Large intestine (tissue), 3 donors: ENCODE data around the gene HOXB9. TPM values are rescaled to one million over a fixed set of nuclear protein-coding genes. Genes with fewer than 3 reads are reported as not detected.

Experiments
- DNase-seq, 2 donors: peaks; one replicate each; pipeline versions ENCODE4 v3.0.0 to v3.0.0-alpha.2; 2013
- H3K27ac ChIP-seq: one replicate; pipeline ENCODE4 v1.5.1; 2013; ENCODE audit warnings: low read length
- H3K27me3 ChIP-seq: 2 replicates; pipeline ENCODE4 v1.6.1; 2013; ENCODE audit warnings: low read length; ENCODE audit not compliant: control insufficient read depth, insufficient read depth
- H3K36me3 ChIP-seq: 2 replicates; pipeline ENCODE4 v1.6.1; 2013; ENCODE audit warnings: low read length; ENCODE audit not compliant: control insufficient read depth, insufficient read depth
- H3K4me1 ChIP-seq: one replicate; pipeline ENCODE4 v1.6.1; 2013; ENCODE audit warnings: low read length; ENCODE audit not compliant: control insufficient read depth, insufficient read depth
- H3K4me3 ChIP-seq: one replicate; pipeline ENCODE4 v1.5.1; 2013; ENCODE audit warnings: low read length
- H3K9me3 ChIP-seq: one replicate; pipeline ENCODE4 v1.6.1; 2013; ENCODE audit warnings: mild to moderate bottlenecking, low read depth, low read length, moderate library complexity; ENCODE audit not compliant: control insufficient read depth
- WGBS: methylation state at CpG from one replicate; pipeline ENCODE4 v1.1.5; 2013; ENCODE audit warnings: low lambda C conversion rate; ENCODE audit not compliant: insufficient coverage; 5-methylcytosine and 5-hydroxymethylcytosine counted together
- polyA plus RNA-seq: library from polyadenylated mRNA; unstranded; fragments of 120-200 nt; gene quantifications from one replicate; pipeline ENCODE4 v1.2.1, GENCODE V29; 2013

HOXB9 gene
- polyA plus RNA-seq, 1 donor = 0.03 TPM

DNA sequence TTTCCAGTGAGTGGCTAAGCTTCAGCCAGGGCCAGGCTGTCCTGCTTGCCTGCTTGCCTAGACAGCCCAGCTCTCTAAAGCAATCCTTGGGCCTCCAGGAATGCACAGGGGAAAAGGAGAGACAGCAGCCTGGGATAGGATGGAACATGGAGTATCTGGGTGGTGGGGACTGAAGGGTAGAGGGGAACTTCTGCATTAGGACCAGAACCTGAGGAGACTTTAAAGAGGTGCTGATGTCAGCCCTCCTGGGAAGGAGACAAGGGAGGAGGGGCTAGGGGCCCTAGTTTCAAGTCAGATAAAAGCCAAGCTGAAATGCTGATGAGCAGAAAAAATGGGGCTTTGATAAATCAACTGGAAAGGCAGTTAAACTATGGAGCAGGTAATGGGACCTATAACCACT is 17.1 kb downstream of the HOXB9 start:
- peaks cover 29% of the 10 kb centered on the region for H3K4me1 ChIP-seq
- H3K27ac ChIP-seq = peak overlapping the region; percentile 86
- H3K36me3 ChIP-seq = no peaks in the 10 kb centered on the region
- peaks cover 97% of the 10 kb centered on the region for H3K27me3 ChIP-seq
- H3K4me3 ChIP-seq = no peak overlapping the region
- H3K9me3 ChIP-seq = peaks cover 24% of the 10 kb centered on the region
- no peak for DNase-seq

DNA sequence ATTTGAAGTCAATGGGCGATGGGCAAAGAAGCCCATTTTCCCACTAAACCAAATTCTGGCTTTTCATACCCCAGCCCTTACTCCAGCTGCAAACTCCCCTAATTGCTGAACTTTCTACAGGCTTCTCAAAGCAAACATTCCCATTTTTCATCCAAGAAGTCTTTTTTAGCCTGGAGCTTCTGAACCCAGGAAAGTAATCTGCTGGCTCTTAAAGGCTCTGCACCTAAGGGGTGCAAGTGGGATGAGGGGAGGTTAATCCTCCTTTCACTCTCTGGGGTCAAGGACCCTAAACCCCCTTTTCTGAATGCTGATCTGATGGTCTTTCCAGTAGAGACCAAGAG is 17.7 kb downstream of the HOXB9 start:
- WGBS = no CpG with 5 or more reads among the region's 1 CpG
- Histone ChIP-seq H3K4me1 (peaks cover 26% of the 10 kb centered on the region), H3K27me3 (peaks cover 97% of the 10 kb centered on the region), H3K36me3 (no peaks in the 10 kb centered on the region), H3K9me3 (peaks cover 26% of the 10 kb centered on the region), H3K4me3 (no peak overlapping the region), H3K27ac (no peak overlapping the region)
- no peak for DNase-seq

DNA sequence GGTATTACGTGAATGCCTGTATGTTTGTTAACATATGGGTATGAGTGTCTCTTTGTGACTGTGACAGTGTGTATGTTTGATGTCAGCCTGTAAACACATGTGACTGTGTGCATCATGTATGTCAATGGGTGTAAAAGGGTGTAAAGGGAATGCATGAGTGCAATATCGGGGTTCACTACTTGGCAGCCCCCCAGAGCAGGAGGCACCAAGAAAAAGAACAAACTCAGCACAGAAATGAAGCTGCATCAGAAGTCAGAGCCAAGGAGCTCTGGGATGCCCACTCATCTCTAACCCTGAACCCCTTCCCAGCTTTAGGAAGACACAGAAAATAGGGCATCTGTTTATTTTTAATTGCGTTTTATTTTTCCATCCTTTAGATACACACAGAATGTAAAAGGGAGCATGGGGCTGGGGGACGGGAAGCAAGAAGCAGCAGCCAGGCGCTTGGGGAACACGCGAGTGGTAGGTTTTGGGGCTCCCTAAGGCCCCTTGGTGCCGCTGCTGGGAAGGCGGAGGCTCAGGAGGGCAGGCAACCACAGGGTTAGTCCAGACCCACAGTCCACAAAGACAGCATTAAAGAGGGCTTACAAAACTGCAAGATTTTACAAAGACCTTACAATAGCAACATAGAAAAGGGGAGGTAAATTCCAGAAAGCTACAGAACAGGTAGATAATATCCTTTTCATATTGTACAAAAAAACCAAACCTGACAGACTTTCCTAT is 19.1 kb downstream of the HOXB9 start:
- no peak for DNase-seq
- no peak overlapping the region for H3K4me3 ChIP-seq
- peaks cover 29% of the 10 kb centered on the region for H3K4me1 ChIP-seq
- H3K27me3 ChIP-seq = peaks cover 98% of the 10 kb centered on the region
- WGBS = no CpG with 5 or more reads among the region's 9 CpGs
- H3K9me3 ChIP-seq = peaks cover 22% of the 10 kb centered on the region
- H3K27ac ChIP-seq = no peak overlapping the region
- no peaks in the 10 kb centered on the region for H3K36me3 ChIP-seq

- Histone ChIP-seq H3K4me1 (peaks cover 32% of the 10 kb centered on the region), H3K4me3 (no peak overlapping the region), H3K27me3 (peaks cover 98% of the 10 kb centered on the region), H3K36me3 (no peaks in the 10 kb centered on the region), H3K9me3 (peaks cover 16% of the 10 kb centered on the region), H3K27ac (peak overlapping the region; percentile 78)
- 0% methylated on average over 2 of the region's 41 CpGs for WGBS
- DNase-seq = no peak
Observed at GRCh38 chr17:48605991-48606891, 19.9 kb downstream of the HOXB9 start.

DNA sequence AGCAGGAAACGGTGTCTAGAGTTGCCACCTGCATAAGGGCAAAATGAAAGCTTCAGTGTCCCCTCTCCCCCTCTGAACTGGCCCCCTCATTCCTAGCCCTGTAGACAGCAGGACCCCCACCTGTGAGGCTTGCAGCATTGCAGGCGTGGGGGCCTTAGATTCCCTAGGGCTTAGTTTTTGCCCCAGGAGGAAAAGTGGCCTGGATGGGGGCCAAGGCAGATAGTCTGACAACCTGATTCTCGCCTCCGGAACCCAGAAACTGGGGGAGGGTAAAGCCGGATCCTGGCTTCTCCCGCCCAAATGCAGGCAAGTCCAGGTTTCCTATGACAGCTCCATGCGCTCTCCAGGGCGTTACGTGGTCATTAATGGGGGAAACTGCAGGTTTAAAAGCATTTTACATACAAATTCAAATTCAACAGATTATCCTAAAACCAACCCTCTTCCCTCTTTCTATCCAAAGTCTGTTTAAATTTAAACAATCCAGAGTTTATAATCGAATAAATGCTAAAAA is 20.7 kb downstream of the HOXB9 start:
- peaks cover 98% of the 10 kb centered on the region for H3K27me3 ChIP-seq
- peaks cover 10% of the 10 kb centered on the region for H3K9me3 ChIP-seq
- H3K27ac ChIP-seq = peak overlapping the region; percentile 78
- DNase-seq = no peak
- 41% methylated on average over 2 of the region's 10 CpGs for whole genome bisulfite sequencing
- peak overlapping the region; percentile 59 for H3K4me3 ChIP-seq
- peaks cover 30% of the 10 kb centered on the region for H3K4me1 ChIP-seq
- no peaks in the 10 kb centered on the region for H3K36me3 ChIP-seq

GRCh38 chr17:48604770-48605329 is 21.3 kb downstream of the HOXB9 start, which contains the start of gene HOXB6:
TSS of gene HOXB6 (minus strand) at chr17:48604986. CDS start at chr17:48598150, 6,836 bp downstream.
- peaks cover 6% of the 10 kb centered on the region for H3K9me3 ChIP-seq
- DNase-seq = no peak
- H3K4me3 ChIP-seq = peak within 1 kb of the TSS; percentile 59
- peaks cover 30% of the 10 kb centered on the region for H3K4me1 ChIP-seq
- peaks cover 98% of the 10 kb centered on the region for H3K27me3 ChIP-seq
- peak within 1 kb of the TSS; percentile 78 for H3K27ac ChIP-seq
- no peaks in the 10 kb centered on the region for H3K36me3 ChIP-seq
- 9% methylated on average over 8 of the region's 16 CpGs for WGBS

DNA sequence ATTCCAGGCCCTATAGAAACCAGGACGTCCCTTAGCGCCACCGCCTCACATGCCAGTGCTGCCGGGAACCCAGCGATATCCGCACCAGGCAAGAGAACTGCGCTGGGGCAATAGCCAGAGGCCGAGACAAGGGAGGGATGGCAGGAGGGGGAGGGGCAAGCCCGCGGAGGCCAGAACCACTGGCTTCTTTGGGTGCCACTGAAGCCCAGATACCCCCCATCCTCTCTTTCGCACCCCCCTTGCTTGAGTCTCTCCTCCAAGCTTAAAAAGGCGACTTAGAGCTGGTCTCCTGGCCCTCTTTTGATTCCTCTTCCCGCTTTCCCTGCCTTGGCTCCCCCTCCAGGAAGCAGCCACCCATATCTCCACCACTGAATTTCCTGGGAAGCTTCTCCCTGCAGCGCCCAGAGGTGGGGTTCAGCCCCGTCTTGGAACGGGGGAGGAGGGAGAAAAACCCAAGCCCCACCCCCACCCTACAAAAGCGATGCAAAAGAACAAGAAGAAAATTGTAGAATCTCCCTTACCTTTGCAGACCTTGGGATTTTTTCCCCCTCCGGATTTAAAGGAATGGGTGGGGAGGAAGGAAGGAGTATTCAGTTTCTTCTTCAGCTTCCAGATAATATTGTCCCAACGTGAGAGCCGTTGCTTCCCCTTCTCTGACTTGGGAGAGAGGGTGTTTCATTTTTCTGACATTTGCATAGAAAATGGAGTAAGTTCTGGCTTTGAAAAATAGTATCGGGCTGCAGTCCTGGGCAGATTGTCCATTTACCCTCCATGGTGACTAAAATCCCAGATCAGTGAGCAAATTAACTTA is 22.0 kb downstream of the HOXB9 start:
- peak overlapping the region; percentile 78 for H3K27ac ChIP-seq
- H3K9me3 ChIP-seq = peaks cover 6% of the 10 kb centered on the region
- H3K4me3 ChIP-seq = peak overlapping the region; percentile 59
- no peaks in the 10 kb centered on the region for H3K36me3 ChIP-seq
- peaks cover 98% of the 10 kb centered on the region for H3K27me3 ChIP-seq
- DNase-seq = no peak
- 14% methylated on average over 1 of the region's 21 CpGs for WGBS
- H3K4me1 ChIP-seq = peaks cover 30% of the 10 kb centered on the region

DNA sequence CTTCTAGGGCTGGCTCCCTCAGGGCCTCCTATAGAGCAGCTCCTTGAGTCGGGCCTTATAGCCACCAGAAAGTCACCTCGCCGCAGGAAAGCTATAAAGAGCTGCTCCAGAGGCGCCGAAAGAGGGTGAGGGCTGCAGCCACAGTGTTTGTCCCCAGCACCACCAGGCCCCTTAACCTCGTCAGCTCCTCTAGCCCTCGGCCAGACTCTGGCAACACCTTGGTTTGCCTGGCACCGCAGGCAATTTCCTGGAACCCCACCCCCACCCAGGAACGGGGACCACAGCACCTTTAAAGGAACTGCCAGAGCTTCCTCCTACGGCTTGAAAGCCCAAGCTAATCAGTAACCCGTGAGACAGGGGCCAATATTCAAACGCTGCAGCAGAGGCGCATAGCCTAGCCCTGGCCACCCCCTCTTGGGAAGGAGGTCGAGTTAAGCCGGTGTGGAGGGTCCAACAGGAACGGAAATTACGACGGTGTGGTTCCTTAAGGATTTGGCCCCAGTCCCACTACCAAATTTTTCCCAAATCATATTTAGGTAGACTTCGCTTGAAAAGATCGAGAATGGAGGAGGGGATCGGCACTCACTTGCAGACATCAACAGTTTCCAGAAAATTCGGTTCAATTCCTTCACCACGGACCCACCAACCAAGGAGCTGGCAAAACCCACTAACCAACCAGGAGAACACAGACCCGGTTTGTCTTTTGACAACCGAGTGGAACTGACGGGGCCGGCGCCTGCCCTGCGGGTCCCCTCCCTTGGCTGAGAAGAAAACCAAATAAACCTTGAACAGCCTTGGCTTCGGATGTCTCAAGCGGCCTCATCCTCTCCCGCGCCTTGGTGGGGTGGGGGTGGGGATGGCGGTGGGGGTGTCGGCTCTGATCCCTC is 24.4 kb downstream of the HOXB9 start:
- Histone ChIP-seq H3K36me3 (no peaks in the 10 kb centered on the region), H3K27ac (no peak overlapping the region), H3K27me3 (peaks cover 99% of the 10 kb centered on the region), H3K4me3 (peak overlapping the region; percentile 59), H3K4me1 (peaks cover 42% of the 10 kb centered on the region), H3K9me3 (peaks cover 14% of the 10 kb centered on the region)
- DNase-seq = no peak
- 18% methylated on average over 3 of the region's 35 CpGs for WGBS

DNA sequence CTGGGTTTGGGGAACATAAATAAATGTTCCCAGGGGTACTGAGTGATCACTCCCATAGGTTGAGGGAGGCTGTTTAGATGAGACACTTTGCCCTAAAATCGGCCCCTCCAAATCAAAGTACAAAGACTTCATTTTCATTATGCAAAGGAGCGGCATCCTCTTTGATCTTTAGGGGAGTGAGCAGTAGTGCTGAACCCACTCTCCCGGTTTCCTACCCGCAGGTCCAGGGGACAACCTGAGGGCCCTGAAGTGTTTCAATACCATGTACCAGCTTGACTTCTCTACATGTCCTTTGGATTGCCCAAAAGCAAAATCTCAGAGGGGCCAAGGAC is 25.0 kb downstream of the HOXB9 start:
- Histone ChIP-seq H3K9me3 (peaks cover 14% of the 10 kb centered on the region), H3K27me3 (peaks cover 99% of the 10 kb centered on the region), H3K36me3 (no peaks in the 10 kb centered on the region), H3K4me1 (peaks cover 42% of the 10 kb centered on the region), H3K27ac (no peak overlapping the region), H3K4me3 (no peak overlapping the region)
- no peak for DNase-seq
- WGBS = 0% methylated on average over 1 of the region's 4 CpGs
